Adrenal gland (tissue), 12 donors: ENCODE results near the gene EHD3. TPM values are rescaled to one million over a fixed set of nuclear protein-coding genes. Genes with fewer than 3 reads are reported as not detected.

Source experiments
- DNase-seq, 7 donors: peaks; one replicate each; pipeline ENCODE4 v3.0.0-alpha.2; 2019 to 2020
- H3K27ac ChIP-seq, 5 donors: fragments of 200-600 bp; sonication (generic) in 4 of 5; 1 replicate in 3 of 5; 2 replicates in 2 of 5; pipeline versions ENCODE4 v1.5.1 to v1.8.0; 2016 to 2020; ENCODE audit warnings: mild to moderate bottlenecking in 1 of 5
- H3K27me3 ChIP-seq: fragments of 200-600 bp; 2 replicates; pipeline ENCODE4 v1.8.0; 2021
- H3K36me3 ChIP-seq, 2 donors: fragments of 200-600 bp; replicated peaks in 1 of 2; 1 replicate in 1 of 2; 2 replicates in 1 of 2; pipeline versions ENCODE4 v1.5.1 to v1.8.0; 2018 to 2022
- H3K4me1 ChIP-seq, 2 donors: fragments of 200-600 bp; replicated peaks in 1 of 2; 1 replicate in 1 of 2; 2 replicates in 1 of 2; pipeline versions ENCODE4 v1.5.1 to v1.8.0; 2018 to 2021
- H3K4me3 ChIP-seq, 4 donors: fragments of 200-600 bp; sonication (generic) in 3 of 4; one replicate each; pipeline ENCODE4 v1.5.1; 2016 to 2018
- H3K9me3 ChIP-seq, 3 donors: fragments of 200-600 bp; sonication (generic) in 1 of 3; replicated peaks in 1 of 3; 1 replicate in 2 of 3; 2 replicates in 1 of 3; pipeline versions ENCODE4 v1.5.1 to v1.8.0; 2016 to 2021
- POLR2A ChIP-seq, 2 donors: fragments of 450-650 bp; IDR thresholded peaks; one replicate each; pipeline ENCODE4 v1.6.1; 2017; ENCODE audit warnings: antibody characterized with exemption in 2 of 2, mild to moderate bottlenecking in 2 of 2, moderate library complexity in 1 of 2
- WGBS, 4 donors: extraction: QIAGEN DNeasy Blood & Tissue Kit in 2 of 4; methylation state at CpG; one replicate each; pipeline versions ENCODE4 v1.1.5 to v1.1.7; 2013 to 2017; 5-methylcytosine and 5-hydroxymethylcytosine counted together
- intact Hi-C, 2 donors: fragments of 100-400 bp; cut with DNase I; formaldehyde crosslinking; loops; one replicate each; pipeline versions ENCODE4 v1.14.1 to v1.15.0; 2022 to 2023
- polyA plus RNA-seq, 3 donors: library from polyadenylated mRNA; stranded (reverse); fragments of 200-250 nt in 2 of 3; fragments of 350-450 nt in 1 of 3; fragmentation: Illumina TruSeq in 1 of 3; extraction: RNeasy Lipid Tissue Mini Kit (QIAGEN cat#74804) in 1 of 3; gene quantifications; one replicate each; pipeline ENCODE4 v1.2.3, GENCODE V29; 2013 to 2014
- total RNA-seq, 9 donors: library from RNA; depleted of rRNA in 4 of 9; stranded (reverse); fragments of >200 nt in 4 of 9; fragments of 120-200 nt in 1 of 9; fragmentation: NEBNext Ultra II Directional in 1 of 9; extraction: Animal tissue kit (Norgen Biotek cat#: 25700) in 1 of 9; gene quantifications; one replicate each; pipeline versions ENCODE4 v1.1.0 to v1.2.4, GENCODE V29; 2013 to 2023
- TF ChIP-seq, protein P1 (sequence below), 6 experiments: fragments of 450-650 bp in 4 of 6; fragments of 200-600 bp in 2 of 6; sonication (generic) in 1 of 6; IDR thresholded peaks; 1 replicate in 5 of 6; 2 replicates in 1 of 6; pipeline versions ENCODE4 v1.5.1 to v1.8.0; 2016 to 2021; ENCODE audit warnings: antibody characterized with exemption in 6 of 6, mild to moderate bottlenecking in 2 of 6, moderate library complexity in 1 of 6
- donor health status: healthy with polysubstance abuse.
- donor health status: Bipolar disorder and iron deficiency.
- donor health status: DM: yes; HTN: yes; CAD: no.
- donor health status: DM: no; HTN: no; CAD: no.
- donor health status: DM: no; HTN: no; CAD: no.
- donor health status: DM: yes; HTN: yes; CAD: no.

EHD3 gene
- total and polyA plus RNA-seq, 12 donors, result 4.6 to 51.9 (median 22.3) TPM

DNA sequence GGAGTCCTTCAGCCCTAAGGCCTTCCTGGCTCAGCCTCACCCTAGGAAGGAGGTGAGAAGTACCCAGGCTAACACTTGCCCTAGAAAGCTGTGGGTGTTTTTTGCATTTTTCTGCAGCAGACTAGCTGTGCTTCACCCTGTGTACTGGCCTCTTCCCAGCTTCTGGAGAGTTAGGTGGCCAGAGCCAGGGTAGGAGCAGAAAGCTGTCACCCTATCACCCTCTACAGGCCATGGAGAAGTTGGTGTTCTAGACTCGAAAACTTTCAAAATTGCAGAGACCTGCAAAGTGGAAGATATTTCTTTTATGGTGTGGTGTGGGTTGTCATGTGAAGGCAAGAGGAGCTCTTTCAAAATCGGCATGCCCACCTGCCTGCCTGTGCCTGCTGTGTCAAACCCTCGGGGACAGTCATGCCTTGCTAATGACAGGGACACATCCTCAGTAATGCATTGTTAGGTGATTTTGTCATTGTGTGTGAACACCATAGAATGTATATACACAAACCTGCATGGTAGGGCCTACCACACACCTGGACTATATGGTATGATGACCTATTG, 29.8 kb downstream of the EHD3 start:
- no peaks in the 10 kb centered on the region for H3K9me3 ChIP-seq
- TF ChIP-seq, protein P1, sequence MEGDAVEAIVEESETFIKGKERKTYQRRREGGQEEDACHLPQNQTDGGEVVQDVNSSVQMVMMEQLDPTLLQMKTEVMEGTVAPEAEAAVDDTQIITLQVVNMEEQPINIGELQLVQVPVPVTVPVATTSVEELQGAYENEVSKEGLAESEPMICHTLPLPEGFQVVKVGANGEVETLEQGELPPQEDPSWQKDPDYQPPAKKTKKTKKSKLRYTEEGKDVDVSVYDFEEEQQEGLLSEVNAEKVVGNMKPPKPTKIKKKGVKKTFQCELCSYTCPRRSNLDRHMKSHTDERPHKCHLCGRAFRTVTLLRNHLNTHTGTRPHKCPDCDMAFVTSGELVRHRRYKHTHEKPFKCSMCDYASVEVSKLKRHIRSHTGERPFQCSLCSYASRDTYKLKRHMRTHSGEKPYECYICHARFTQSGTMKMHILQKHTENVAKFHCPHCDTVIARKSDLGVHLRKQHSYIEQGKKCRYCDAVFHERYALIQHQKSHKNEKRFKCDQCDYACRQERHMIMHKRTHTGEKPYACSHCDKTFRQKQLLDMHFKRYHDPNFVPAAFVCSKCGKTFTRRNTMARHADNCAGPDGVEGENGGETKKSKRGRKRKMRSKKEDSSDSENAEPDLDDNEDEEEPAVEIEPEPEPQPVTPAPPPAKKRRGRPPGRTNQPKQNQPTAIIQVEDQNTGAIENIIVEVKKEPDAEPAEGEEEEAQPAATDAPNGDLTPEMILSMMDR (IDR thresholded peaks at IDR 0.05), result no peak
- no peak for TF ChIP-seq POLR2A (IDR thresholded peaks at IDR 0.05)
- H3K4me1 ChIP-seq, result no peaks in the 10 kb centered on the region
- no peak overlapping the region for H3K4me3 ChIP-seq
- H3K27me3 ChIP-seq, result no peaks in the 10 kb centered on the region
- WGBS, 4 donors, result 82 to 100% (median 91%) methylated on average over 3 of the region's 3 CpGs
- intact Hi-C loops, result no loop called here
- H3K36me3 ChIP-seq, result peaks cover 0 to 23% of the 10 kb centered on the region in 2 donors
- no peak overlapping the region for H3K27ac ChIP-seq
- no peak for DNase-seq

DNA sequence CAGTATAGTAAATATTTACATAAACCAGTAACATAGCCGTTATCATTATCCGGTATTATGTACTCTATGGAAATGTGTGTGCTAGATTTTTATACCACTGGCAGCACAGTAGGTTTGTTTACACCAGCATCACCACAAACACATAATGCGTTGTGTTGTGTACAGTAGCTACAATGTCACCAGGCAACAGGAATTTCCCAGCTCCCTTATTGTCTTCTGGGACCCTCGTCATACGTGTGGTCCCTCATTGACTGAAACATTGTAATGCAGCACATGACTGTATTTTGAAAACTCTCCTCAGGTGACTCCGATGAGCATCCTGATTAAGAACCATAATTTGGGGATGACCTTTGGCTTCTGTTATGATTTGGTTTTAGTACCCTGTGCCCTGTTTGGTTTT, 31.3 kb downstream of the EHD3 start:
- H3K36me3 ChIP-seq, result peaks cover 0 to 23% of the 10 kb centered on the region in 2 donors
- H3K9me3 ChIP-seq, result no peaks in the 10 kb centered on the region
- H3K4me1 ChIP-seq, result no peaks in the 10 kb centered on the region
- H3K27ac ChIP-seq, result no peak overlapping the region
- no peak for DNase-seq
- no peak overlapping the region for H3K4me3 ChIP-seq
- intact Hi-C loops, result no loop called here
- TF ChIP-seq POLR2A (IDR thresholded peaks at IDR 0.05), result no peak
- 87 to 96% (median 91%) methylated on average over 6 of the region's 6 CpGs for WGBS, 4 donors
- H3K27me3 ChIP-seq, result no peaks in the 10 kb centered on the region

DNA sequence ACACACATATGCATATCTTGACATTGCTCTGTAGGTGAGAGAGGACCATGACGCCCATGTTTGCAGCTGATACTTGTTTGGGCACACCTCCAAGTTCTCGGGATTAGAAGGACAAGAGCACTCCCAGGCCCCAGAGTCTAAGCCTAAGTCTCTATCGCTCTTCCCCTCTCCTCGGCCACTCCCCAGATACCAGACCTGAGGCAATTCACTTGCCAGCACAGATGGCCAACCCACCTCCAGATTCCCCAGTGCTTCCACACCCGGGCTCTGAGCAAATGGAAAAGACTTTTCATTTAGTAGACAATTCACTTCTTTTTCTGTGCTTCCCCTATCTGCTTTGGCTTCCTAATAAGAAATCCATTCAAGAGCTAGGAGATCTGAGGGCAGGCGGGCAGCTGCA, 32.9 kb downstream of the EHD3 start:
- DNase-seq, result no peak
- no peaks in the 10 kb centered on the region for H3K27me3 ChIP-seq
- H3K27ac ChIP-seq, result no peak overlapping the region
- TF ChIP-seq POLR2A (IDR thresholded peaks at IDR 0.05), result no peak
- TF ChIP-seq, protein P1 (IDR thresholded peaks at IDR 0.05), result no peak
- no peaks in the 10 kb centered on the region for H3K9me3 ChIP-seq
- H3K36me3 ChIP-seq, result peaks cover 0 to 10% of the 10 kb centered on the region in 2 donors
- H3K4me3 ChIP-seq, result no peak overlapping the region
- intact Hi-C loops, result no loop called here
- H3K4me1 ChIP-seq, result no peaks in the 10 kb centered on the region
- 73 to 78% (median 77%) methylated on average over 5 to 6 of the region's 6 CpGs for WGBS, 4 donors

DNA sequence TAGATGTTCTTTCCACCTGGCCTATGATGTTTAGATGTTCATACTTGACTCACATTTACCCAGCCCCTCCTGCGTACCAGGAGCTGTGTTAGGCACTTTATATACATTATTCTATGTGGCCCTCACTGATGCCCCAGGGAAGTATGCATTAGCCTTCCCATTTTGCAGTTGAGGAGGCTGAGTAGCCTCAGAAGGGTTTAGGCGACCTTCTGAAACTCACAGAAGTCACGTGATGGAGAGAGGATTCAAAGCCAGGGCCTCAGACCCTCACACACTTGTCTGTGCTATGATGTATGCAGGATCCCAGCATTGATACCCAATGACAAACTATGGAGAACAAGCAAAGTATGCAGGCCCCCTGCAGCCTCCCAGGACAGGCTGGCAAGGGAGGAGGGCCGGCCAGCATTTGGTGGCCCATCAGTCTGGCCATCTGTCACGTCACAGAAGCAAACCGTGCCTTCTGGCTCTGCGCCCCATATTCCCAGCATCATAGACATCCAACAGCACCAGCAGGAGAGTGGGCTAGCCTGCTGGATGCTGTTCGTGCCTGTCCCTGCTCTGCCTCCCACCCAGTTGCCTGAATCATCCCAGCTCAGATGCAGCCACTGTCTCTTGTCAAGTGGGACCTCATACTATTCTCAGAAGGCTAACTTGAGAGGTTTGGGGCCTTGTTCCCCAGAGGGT, 33.6 kb downstream of the EHD3 start:
- Histone ChIP-seq H3K27me3 (no peaks in the 10 kb centered on the region), H3K36me3 (peaks cover 0 to 4% of the 10 kb centered on the region in 2 donors), H3K27ac (no peak overlapping the region), H3K9me3 (no peaks in the 10 kb centered on the region), H3K4me3 (no peak overlapping the region), H3K4me1 (no peaks in the 10 kb centered on the region)
- TF ChIP-seq, protein P1 (IDR thresholded peaks at IDR 0.05), result no peak
- no peak for TF ChIP-seq POLR2A (IDR thresholded peaks at IDR 0.05)
- DNase-seq, result no peak
- WGBS, 4 donors, result 78 to 94% (median 80%) methylated on average over 8 of the region's 8 CpGs
- intact Hi-C loops, result no loop called here

DNA sequence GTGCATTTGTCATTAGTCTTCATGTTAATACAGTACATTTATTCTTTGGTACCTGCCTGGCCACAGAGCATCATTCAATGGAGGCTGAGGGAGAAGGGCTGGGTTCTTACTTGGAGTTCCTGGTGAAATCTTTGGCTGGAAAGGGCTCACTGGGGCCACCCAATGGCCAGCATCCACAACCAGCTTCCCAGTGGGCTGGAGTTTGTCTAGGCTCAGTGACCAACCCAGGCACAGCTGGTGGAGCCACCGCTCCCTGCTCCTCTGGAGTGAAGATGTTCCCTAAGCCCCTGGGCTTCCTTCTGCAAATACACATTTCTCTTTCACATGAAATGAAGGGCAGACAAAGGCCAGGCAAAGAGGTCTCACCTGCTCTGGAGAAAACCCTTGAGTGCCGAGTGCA, 34.4 kb downstream of the EHD3 start:
- TF ChIP-seq, protein P1 (IDR thresholded peaks at IDR 0.05), result no peak
- TF ChIP-seq POLR2A (IDR thresholded peaks at IDR 0.05), result no peak
- WGBS, 4 donors, result 83 to 94% (median 90%) methylated on average over 2 of the region's 2 CpGs

More for the DNA sequence above, 34.4 kb downstream of the EHD3 start:
- no peaks in the 10 kb centered on the region for H3K27me3 ChIP-seq
- H3K36me3 ChIP-seq, result peaks cover 0 to 4% of the 10 kb centered on the region in 2 donors
- H3K9me3 ChIP-seq, result no peaks in the 10 kb centered on the region
- no peaks in the 10 kb centered on the region for H3K4me1 ChIP-seq
- no peak overlapping the region for H3K4me3 ChIP-seq
- no peak overlapping the region for H3K27ac ChIP-seq
- DNase-seq, result no peak
- intact Hi-C loops, result no loop called here
